Measurements from ENCODE around the gene ZC3H4.

The ZC3H4 gene

DNA sequence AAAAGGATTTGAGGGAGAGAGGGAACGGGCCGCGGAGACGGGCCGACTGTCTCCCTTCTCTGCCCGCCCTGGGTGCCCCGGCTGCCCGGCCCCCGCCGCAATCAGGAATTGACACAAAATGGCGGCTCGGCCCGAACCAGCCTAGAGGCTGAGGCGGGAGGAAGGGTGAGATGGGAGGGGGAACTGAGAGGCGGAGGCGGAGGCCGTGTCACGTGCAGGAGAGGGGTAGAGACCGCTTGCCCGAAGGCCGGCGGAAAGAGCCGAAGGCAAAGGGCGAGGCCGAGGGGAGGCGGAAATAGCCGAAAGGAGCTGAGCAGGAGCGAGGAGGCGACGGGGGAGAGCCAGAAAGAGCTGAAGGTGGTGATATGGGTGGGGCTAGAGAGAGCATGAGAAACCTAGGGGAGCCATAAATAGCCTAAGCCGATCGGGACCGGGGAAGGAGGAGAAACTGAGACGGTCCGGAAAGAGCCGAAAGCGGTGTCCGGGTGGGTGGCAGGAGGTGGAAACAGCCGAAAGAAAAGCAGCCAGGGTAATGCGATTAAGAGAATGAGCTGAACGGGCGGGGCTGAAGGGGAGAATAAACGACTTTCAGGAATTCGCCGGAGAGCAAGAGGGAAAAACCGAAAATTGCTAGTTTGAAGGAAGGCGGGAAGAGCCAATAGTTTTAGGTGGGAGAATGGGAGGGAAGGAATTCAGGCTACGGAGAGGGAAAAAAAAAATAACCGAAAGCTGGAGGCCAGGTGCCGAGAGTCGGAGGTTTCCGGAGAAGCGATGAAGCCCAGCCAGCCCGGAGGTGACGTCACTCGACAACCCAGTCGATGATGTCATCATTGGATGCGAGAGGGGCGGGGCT, at the start of gene ZC3H4:
TSS of gene ZC3H4 (minus strand) at position 780 of the 853 bp plus-strand sequence. CDS start 1,192 bp downstream, outside the sequence.
- DNase-seq (ENCODE audit: low spot score) = peak; percentile 95

DNA sequence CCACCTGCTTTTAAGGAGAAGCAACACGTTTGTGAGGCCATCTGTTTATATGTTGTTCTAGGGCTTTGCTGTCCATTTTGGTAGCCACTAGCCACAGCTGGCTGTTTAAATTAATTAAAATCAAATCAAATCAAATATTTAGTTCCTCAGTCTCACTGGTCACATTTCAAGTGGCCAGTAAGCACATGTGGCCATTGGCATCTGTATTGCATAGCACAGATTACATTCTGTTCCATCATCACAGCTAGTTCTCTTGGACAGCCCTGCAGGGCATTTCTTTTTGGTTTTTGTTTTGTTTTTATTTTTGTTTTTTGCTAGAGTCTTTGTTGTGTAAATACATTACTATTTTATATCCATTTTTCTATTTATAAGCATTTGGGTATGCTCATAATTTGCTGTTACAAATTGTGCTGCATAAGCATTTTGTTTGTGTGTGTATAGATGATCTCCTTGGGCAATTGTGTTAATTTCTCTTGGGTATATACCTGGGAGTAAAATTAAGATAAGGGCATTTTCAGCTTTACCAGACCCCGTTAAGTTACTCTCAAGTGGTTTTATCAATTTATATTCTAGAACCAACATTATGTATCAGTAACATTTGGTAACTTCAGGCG, 48.4 kb upstream of the ZC3H4 start:
- DNase-seq (ENCODE audit: low spot score) = no peak

DNA sequence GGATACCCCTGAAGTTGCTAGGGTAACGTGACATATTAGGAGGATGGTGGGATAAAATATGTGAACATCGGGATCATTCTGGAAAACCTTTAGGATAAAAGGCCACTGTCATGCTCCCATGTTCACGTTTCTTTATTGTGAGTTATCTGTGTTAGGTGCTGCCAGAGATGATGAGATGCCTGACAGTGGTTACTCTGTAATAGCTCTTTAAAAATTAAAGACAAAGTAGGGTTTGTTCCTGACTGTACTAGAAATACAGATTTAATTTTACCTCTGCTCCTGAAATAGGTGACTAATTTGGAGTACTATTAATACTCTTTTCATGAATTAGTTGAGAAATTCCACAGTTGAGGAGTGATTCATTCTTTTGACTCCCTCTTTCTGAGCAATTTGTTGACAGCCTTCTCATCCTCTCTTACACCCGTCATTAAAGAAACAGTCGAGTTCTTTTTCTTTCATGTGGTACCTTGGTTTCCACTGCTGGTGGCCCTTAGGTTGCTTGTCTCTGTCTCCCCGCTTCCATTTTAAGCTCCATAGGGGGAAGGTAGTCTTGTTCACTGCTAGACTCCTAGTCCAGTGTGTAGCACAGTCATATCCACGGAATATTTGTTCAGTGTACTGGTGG, 45.4 kb upstream of the ZC3H4 start:
- no peak for DNase-seq (ENCODE audit: low spot score)

GRCh38 chr19:47158367-47158791, 44.8 kb upstream of the ZC3H4 start:
- DNase-seq (ENCODE audit: low spot score) = no peak

DNA sequence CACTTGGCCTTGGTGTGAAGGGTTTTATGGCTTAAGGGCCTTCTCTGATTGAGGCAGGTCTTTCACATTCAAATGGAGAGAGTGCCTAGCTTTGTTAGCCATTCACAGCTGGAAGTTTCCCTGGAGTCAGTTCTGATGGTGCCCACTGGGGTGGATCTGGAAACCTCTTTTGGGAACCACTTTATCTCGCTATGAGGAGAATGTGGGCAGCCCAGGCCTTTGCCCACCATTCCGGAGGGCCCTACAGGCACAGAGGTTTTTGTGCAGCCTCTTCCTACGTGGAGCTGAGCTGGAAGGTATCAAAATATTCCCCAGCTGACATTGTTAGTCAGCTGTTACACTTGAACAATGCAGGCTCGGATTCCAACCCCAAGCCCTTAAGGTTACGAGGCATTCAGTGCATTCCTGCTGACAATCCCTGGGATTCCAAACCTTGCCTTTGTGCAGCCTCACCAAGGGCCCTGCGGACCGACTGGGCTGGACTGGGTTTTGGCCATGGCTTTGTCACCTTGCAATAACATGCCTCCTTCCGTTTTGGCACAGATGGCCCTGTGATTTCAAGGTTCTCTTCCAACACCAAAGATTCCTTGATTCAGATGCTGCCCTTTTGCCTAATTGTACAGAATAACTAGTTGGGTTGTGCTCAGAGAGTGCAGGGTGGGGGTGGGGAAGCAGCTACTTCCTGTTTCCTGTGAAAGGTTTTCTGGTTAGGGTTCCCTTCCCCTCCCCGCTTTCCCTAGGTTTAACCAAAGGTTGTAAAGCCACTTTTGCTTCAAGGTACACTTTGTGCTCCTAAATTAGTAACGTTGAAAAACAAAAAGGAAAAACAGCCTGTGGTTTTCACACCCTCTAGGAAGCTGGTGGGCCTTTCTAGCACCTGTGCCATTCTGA, 44.1 kb upstream of the ZC3H4 start:
- DNase-seq (ENCODE audit: low spot score) = peak; percentile 56

DNA sequence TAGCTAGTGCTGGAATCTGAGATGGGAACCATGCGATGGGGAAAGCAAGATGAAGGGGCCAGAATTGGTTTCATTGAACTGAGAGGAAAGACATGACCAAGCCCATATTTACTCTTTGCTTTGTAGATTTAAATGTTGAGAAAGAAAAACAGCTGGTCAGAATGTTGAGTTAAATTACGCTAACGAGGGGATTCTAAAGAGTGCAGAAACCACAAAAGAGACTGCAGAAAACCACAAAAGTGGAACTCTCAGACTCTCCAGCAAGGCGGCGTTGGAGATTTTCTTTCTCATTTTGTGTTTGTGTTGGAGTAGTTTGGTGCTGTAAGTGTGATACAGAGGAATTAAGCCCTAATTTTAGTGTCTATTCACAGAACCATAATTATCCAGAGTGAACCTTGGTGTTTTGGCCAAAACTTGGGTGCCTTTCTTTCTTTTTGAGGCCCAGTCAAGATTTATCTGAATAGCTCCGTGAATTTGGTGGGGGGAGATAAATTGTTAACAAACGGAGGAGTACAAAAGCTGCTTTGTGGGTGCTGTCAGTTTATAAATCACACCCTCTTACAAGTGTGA, 43.4 kb upstream of the ZC3H4 start:
- no peak for DNase-seq (ENCODE audit: low spot score)

- DNase-seq (ENCODE audit: low spot score) = no peak
These were observed 41.6 kb upstream of the ZC3H4 start for GRCh38 chr19:47155148-47155547.

DNA sequence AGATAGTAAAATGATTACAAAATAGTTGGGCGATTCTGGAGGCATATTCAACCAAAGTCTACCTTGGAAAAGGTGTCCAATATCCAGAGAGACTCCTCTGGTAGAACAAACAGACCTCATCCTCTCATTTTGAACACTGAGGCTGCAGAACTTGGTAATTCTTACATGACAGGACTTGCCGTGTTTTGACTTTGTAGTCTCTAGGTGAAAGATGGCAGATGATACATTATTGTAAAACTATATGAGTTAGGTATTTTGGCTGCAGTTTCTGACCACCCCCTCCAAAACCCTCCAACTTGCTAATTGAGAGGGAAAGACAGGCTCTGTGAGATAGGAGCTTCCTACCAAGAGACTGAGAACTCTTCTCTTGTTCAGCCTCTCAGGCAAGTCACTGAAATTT, 39.7 kb upstream of the ZC3H4 start:
- DNase-seq (ENCODE audit: low spot score) = no peak

GRCh38 chr19:47152632-47153031, 39.1 kb upstream of the ZC3H4 start:
- no peak for DNase-seq (ENCODE audit: low spot score)

- no peak for DNase-seq (ENCODE audit: low spot score)
These were observed 38.6 kb upstream of the ZC3H4 start for GRCh38 chr19:47152205-47152604.

GRCh38 chr19:47151627-47152026, 38.1 kb upstream of the ZC3H4 start:
- DNase-seq (ENCODE audit: low spot score) = no peak

- DNase-seq (ENCODE audit: low spot score) = no peak
These were observed 33.3 kb upstream of the ZC3H4 start for GRCh38 chr19:47146920-47147319.

GRCh38 chr19:47145639-47146486, 32.3 kb upstream of the ZC3H4 start:
- no peak for DNase-seq (ENCODE audit: low spot score)

DNA sequence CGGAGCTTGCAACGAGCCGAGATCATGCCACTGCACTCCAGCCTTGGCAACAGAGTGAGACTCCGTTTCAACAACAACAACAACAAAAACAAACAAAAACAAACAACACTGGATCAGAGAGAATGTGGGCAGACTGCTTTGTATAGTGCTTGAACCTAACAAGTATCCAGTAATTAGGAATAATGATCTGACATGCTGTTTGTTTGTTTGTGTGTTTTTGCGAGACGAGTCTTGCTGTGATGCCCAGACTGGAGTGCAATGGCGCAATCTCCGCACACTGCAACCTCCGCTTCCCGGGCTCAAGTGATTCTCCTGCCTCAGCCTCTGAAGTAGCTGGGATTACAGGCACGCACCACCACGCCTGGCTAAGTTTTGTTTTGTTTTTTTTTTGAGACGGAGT, 31.1 kb upstream of the ZC3H4 start:
- no peak for DNase-seq (ENCODE audit: low spot score)

- no peak for DNase-seq (ENCODE audit: low spot score)
These were observed 29.9 kb upstream of the ZC3H4 start for GRCh38 chr19:47143322-47144073.

DNA sequence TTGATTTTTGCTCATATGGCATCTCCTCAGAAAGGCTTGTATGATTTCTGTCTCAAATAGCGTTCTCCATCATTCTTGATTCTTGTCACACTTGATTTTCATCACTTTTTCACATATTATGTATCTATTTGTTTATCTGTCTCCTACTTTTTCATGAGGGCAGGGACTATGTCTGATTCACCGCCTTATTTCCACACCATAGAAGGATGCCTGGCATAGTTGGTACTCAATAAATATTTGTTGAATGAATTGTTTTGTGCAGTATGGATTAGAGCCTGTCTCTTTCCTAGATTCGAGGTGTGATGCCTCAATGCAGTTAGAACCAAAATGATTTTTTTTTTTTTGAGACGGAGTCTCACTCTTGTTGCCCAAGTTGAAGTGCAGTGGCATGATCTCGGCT, 29.2 kb upstream of the ZC3H4 start:
- DNase-seq (ENCODE audit: low spot score) = no peak

DNA sequence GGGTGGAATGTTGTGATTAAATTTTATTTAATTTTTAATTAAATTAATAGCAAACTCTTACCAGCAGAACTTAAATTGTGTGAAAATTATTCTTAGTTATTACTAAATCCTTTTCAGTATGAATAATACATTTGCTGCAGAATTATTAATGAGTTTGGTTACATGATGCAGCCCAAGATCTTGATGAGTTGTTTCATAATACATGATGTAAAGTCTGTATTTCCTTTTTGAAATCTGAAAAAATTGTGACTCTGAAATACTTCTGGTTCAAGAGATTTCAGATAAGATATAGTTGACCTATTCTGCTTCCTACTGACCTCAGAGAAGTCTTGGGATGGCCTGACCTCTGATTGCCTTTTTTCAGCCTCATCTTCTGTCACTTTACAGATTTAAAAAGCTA, 28.1 kb upstream of the ZC3H4 start:
- DNase-seq (ENCODE audit: low spot score) = no peak

DNA sequence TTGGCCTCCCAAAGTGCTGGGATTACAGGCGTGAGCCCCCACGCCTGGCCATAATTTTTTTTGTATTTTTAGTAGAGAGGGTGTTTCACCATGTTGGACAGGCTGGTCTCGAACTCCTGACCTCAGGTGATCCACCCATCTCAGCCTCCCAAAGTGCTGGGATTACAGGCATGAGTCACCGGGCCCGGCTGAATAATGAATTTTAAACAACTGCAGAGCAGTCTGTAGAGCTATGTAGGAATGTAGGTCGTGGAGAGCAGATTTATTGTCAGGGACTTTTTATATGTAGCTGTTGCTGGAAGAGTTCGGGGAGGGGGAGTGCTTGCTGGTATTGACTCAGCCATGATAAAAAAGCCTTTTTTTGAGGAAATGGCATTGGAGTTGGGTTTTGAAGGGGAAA, 27.7 kb upstream of the ZC3H4 start:
- peak; percentile 54 for DNase-seq (ENCODE audit: low spot score)

DNA sequence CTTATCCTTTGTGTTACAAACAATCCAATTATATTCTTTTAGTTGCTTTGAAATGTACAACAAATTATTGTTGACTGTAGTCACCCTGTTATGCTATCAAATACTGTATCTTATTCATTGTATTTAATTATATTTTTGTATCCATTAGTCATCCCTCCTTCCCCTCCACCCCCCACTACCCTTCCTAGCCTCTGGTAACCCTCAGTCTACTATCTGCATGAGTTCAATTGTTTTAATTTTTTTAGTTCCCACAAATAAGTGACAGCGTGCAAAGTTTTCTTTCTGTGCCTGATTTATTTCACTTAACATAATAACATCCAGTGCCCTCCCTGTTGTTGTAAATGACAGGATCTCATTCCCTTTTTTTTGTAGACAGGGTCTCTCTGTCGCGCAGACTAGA, 21.6 kb upstream of the ZC3H4 start:
- no peak for DNase-seq (ENCODE audit: low spot score)

- no peak for DNase-seq (ENCODE audit: low spot score)
These were observed 21.0 kb upstream of the ZC3H4 start for GRCh38 chr19:47134545-47134944.
